ENCODE data around the gene THAP12.
A peak's percentile ranks its signal among the peaks of the same experiment; 100 is the strongest.

- TF ChIP-seq POLR2A (IDR thresholded peaks at IDR 0.05; ENCODE audit: low read depth, low read length) (no peak), CTCF (IDR thresholded peaks at IDR 0.05; ENCODE audit: extremely low read depth in 1 of 2, insufficient read depth in 1 of 2, low read depth in 1 of 2, low read length in 2 of 2) (no peak), EZH2 (IDR thresholded peaks at IDR 0.05; ENCODE audit: borderline replicate concordance, low read depth, low read length, severe bottlenecking) (peak; percentile 55), POLR2AphosphoS5 (IDR thresholded peaks at IDR 0.05; ENCODE audit: insufficient read depth, low read depth, low read length) (no peak), JUN (IDR thresholded peaks at IDR 0.05; ENCODE audit: borderline replicate concordance, insufficient read depth, insufficient read length, low read depth) (no peak), MYC (IDR thresholded peaks at IDR 0.05; ENCODE audit: low read depth, low read length) (no peak)
Observed at GRCh38 chr11:76321820-76322524, 59.0 kb downstream of the THAP12 start.

Measured in endothelial cell of umbilical vein (primary cell).